HepG2 (cell line): ENCODE measurements around the gene LRFN2. TPM values are rescaled to one million over a fixed set of nuclear protein-coding genes. Genes with fewer than 3 reads are reported as not detected.

ENCODE experiments used
- ATAC-seq: fragments of 200-7000 bp; cut with Tn5 transposase; 3 replicates; pipeline ENCODE4 v1.9.1; 2020; ENCODE audit warnings: mild to moderate bottlenecking, moderate library complexity
- BruUV-seq: library from RNA; stranded (reverse); fragments of 400-500 nt; replicated peaks from 2 replicates; lab custom pipeline; 2021; lab: Mats Ljungman, UMichigan
- CTCF ChIA-PET: fragments of 300-600 bp; formaldehyde crosslinking; extraction: SDS; loops from one replicate; lab custom pipeline; 2021; ENCODE audit warnings: low total read pairs, inconsistent platforms, low intra/inter-chr PET ratio; lab: Yijun Ruan, JAX
- POLR2A ChIA-PET: fragments of 350-600 bp; sonication (Branson Sonifier 250); formaldehyde crosslinking; loops from one replicate; lab custom pipeline; 2020; ENCODE audit warnings: antibody characterized with exemption, inconsistent platforms; lab: Yijun Ruan, JAX
- DNase-seq: peaks from one replicate; pipeline ENCODE4 v3.0.0-alpha.2; 2015; ENCODE audit warnings: low spot score
- FAIRE-seq: peaks from 3 replicates; lab custom pipeline; 2011; peaks lifted over from hg19 to GRCh38; lab: Jason Lieb, UNC
- H2AFZ ChIP-seq: one replicate; pipeline ENCODE4 v1.6.1; 2011; ENCODE audit warnings: low read length, inconsistent platforms
- H3K27ac ChIP-seq: fragments of 300-600 bp; 3 replicates; pipeline ENCODE4 v1.8.0; 2011; ENCODE audit warnings: mixed run types, mild to moderate bottlenecking, mixed read lengths, low read length, inconsistent platforms; ENCODE audit not compliant: insufficient read depth; ENCODE audit errors: extremely low read length
- H3K27me3 ChIP-seq, 2 experiments: fragments of 200-600 bp in 1 of 2; 2 replicates in 1 of 2; 3 replicates in 1 of 2; pipeline versions ENCODE4 v1.6.0 to v1.8.0; 2011; ENCODE audit warnings: low read length in 2 of 2, mild to moderate bottlenecking in 2 of 2, moderate library complexity in 2 of 2, inconsistent platforms in 1 of 2; ENCODE audit not compliant: insufficient read depth in 2 of 2, control insufficient read depth in 1 of 2
- H3K36me3 ChIP-seq, 2 experiments: fragments of 200-600 bp in 1 of 2; replicated peaks in 1 of 2; 2 replicates in 1 of 2; 3 replicates in 1 of 2; pipeline versions ENCODE4 v1.5.1 to v1.8.0; 2011; ENCODE audit warnings: low read length in 2 of 2, inconsistent platforms in 1 of 2; ENCODE audit not compliant: insufficient read depth in 2 of 2, control insufficient read depth in 1 of 2
- H3K4me1 ChIP-seq: 2 replicates; pipeline ENCODE4 v1.5.1; 2012; ENCODE audit warnings: low read length, inconsistent platforms; ENCODE audit not compliant: insufficient read depth
- H3K4me2 ChIP-seq: 2 replicates; pipeline ENCODE4 v1.6.0; 2011; ENCODE audit warnings: low read depth, low read length, inconsistent platforms
- H3K4me3 ChIP-seq, 3 experiments: fragments of 200-600 bp in 1 of 3; sonication (generic), shearing (Covaris generic) in 1 of 3; replicated peaks in 1 of 3; 2 replicates each; pipeline ENCODE4 v1.5.1; 2011 to 2016; ENCODE audit warnings: low read length in 3 of 3, inconsistent platforms in 2 of 3, low read depth in 2 of 3, mild to moderate bottlenecking in 2 of 3, control low read depth in 1 of 3, mixed read lengths in 1 of 3; ENCODE audit not compliant: insufficient read depth in 1 of 3
- H3K79me2 ChIP-seq: one replicate; pipeline ENCODE4 v1.6.1; 2011; ENCODE audit warnings: low read length, inconsistent platforms; ENCODE audit not compliant: insufficient read depth
- H3K9ac ChIP-seq: 2 replicates; pipeline ENCODE4 v1.6.0; 2011; ENCODE audit warnings: mild to moderate bottlenecking, low read depth, low read length, inconsistent platforms; ENCODE audit not compliant: insufficient read depth
- H3K9me3 ChIP-seq: 2 replicates; pipeline ENCODE4 v1.5.1; 2012; ENCODE audit warnings: mild to moderate bottlenecking, low read length
- H4K20me1 ChIP-seq: 2 replicates; pipeline ENCODE4 v1.6.0; 2011; ENCODE audit warnings: inconsistent platforms, mild to moderate bottlenecking, low read length, moderate library complexity; ENCODE audit not compliant: insufficient read depth
- BHLHE40 ChIP-seq: IDR thresholded peaks from 2 replicates; pipeline ENCODE4 v1.6.1; 2011; ENCODE audit warnings: low read length, improper control_type of control experiment
- EZH2 ChIP-seq: conservative IDR thresholded peaks from 2 replicates; pipeline ENCODE4 v1.6.1; 2012; ENCODE audit warnings: mild to moderate bottlenecking, low read depth, low read length, moderate library complexity
- FOXM1 ChIP-seq: sonication (generic); formaldehyde crosslinking; IDR thresholded peaks from 2 replicates; pipeline ENCODE4 v1.5.0; 2020; ENCODE audit warnings: missing genetic modification reagents
- NFRKB ChIP-seq: fragments of 450-650 bp; IDR thresholded peaks from 2 replicates; pipeline ENCODE4 v1.6.1; 2017
- NFYC ChIP-seq: IDR thresholded peaks from 2 replicates; pipeline ENCODE4 v1.6.1; 2016; ENCODE audit warnings: missing genetic modification reagents, missing compliant biosample characterization
- NR2F6 ChIP-seq, 2 experiments: IDR thresholded peaks; 2 replicates each; pipeline ENCODE4 v1.6.1; 2016; ENCODE audit warnings: antibody characterized with exemption in 1 of 2, mild to moderate bottlenecking in 1 of 2
- PPARG ChIP-seq: conservative IDR thresholded peaks from 2 replicates; pipeline ENCODE4 v1.6.1; 2016; ENCODE audit warnings: missing biosample characterization, missing genetic modification reagents
- SP140L ChIP-seq: sonication (generic); formaldehyde crosslinking; IDR thresholded peaks from 2 replicates; pipeline ENCODE4 v1.4.0; 2020; ENCODE audit warnings: missing genetic modification reagents, borderline replicate concordance
- ZBTB21 ChIP-seq: sonication (generic); formaldehyde crosslinking; IDR thresholded peaks from 2 replicates; pipeline ENCODE4 v1.4.0; 2020; ENCODE audit warnings: missing genetic modification reagents
- ZFP36 ChIP-seq: fragments of 150-350 bp; IDR thresholded peaks from 2 replicates; pipeline ENCODE4 v1.6.1; 2018; ENCODE audit warnings: borderline replicate concordance, low read length, low read depth; ENCODE audit not compliant: partially characterized antibody
- ZNF138 ChIP-seq: sonication (generic); formaldehyde crosslinking; IDR thresholded peaks from 2 replicates; pipeline ENCODE4 v1.5.0; 2020; ENCODE audit warnings: mild to moderate bottlenecking, low read depth, missing genetic modification reagents
- ZNF383 ChIP-seq: sonication (generic); formaldehyde crosslinking; IDR thresholded peaks from 2 replicates; pipeline ENCODE4 v1.4.0; 2020; ENCODE audit warnings: missing genetic modification reagents, mild to moderate bottlenecking, borderline replicate concordance
- ZNF446 ChIP-seq: sonication (generic); formaldehyde crosslinking; IDR thresholded peaks from 2 replicates; pipeline ENCODE4 v1.5.0; 2020; ENCODE audit warnings: mild to moderate bottlenecking, missing genetic modification reagents
- ZNF724P ChIP-seq: sonication (generic); formaldehyde crosslinking; IDR thresholded peaks from 2 replicates; pipeline ENCODE4 v1.8.0; 2022; ENCODE audit warnings: missing genetic modification reagents, borderline replicate concordance
- ZSCAN30 ChIP-seq: sonication (generic); formaldehyde crosslinking; IDR thresholded peaks from 2 replicates; pipeline ENCODE4 v1.5.0; 2020; ENCODE audit warnings: mild to moderate bottlenecking, missing genetic modification reagents
- WGBS: methylation state at CpG from one replicate; pipeline ENCODE4 v1.1.6; 2017; ENCODE audit warnings: low lambda C conversion rate; 5-methylcytosine and 5-hydroxymethylcytosine counted together
- in situ Hi-C: cut with HindIII; loops from 2 replicates; pipeline ENCODE4 v1.10.0; 2017; ENCODE audit warnings: low pct_unique_long_range_greater_than_20kb; ENCODE audit not compliant: extremely low pct_ligation_motif_present
- intact Hi-C: fragments of 100-400 bp; cut with micrococcal nuclease; formaldehyde crosslinking; loops from one replicate; pipeline ENCODE4 v1.10.0; 2022; ENCODE audit not compliant: unreplicated experiment
- polyA plus RNA-seq, 8 experiments: library from polyadenylated mRNA; depleted of rRNA in 3 of 8; stranded (reverse) in 7 of 8; unstranded in 1 of 8; fragments of >200 nt; fragmentation: Illumina TruSeq in 4 of 8; extraction: Trizol in 4 of 8; gene quantifications; 2 replicates each; pipeline versions ENCODE4 v1.2.1 to v1.2.3, GENCODE V29; 2011 to 2016; ENCODE audit warnings: low read depth in 4 of 8, missing spikeins in 1 of 8, mixed read lengths in 1 of 8; ENCODE audit not compliant: insufficient read depth in 1 of 8
- total RNA-seq, 5 experiments: library from RNA; depleted of rRNA; stranded (reverse); fragments of >200 nt; fragmentation: Illumina TruSeq; extraction: Trizol; gene quantifications; 2 replicates each; pipeline ENCODE4 v1.2.3, GENCODE V29; 2016; ENCODE audit warnings: low read depth in 1 of 5
- TF ChIP-seq, protein P1 (sequence below): sonication (generic); formaldehyde crosslinking; IDR thresholded peaks from 2 replicates; pipeline ENCODE4 v1.4.0; 2020; ENCODE audit warnings: mild to moderate bottlenecking, missing genetic modification reagents
- TF ChIP-seq, protein P2 (sequence below): sonication (generic); formaldehyde crosslinking; IDR thresholded peaks from 2 replicates; pipeline ENCODE4 v1.9.0; 2021; ENCODE audit warnings: missing genetic modification reagents, borderline replicate concordance
- TF ChIP-seq, protein P3 (sequence below): sonication (generic); formaldehyde crosslinking; IDR thresholded peaks from 2 replicates; pipeline ENCODE4 v1.8.0; 2022; ENCODE audit warnings: mild to moderate bottlenecking, missing genetic modification reagents, moderate library complexity
- TF ChIP-seq, protein P4 (sequence below): sonication (generic); formaldehyde crosslinking; IDR thresholded peaks from 2 replicates; pipeline ENCODE4 v1.8.0; 2022; ENCODE audit warnings: mild to moderate bottlenecking, missing genetic modification reagents

The LRFN2 gene
- total and polyA plus RNA-seq, 2 of the 13 experiments (the other 11 are each of a cell fraction or from before 2014, with no cell fraction given) = not detected

DNA sequence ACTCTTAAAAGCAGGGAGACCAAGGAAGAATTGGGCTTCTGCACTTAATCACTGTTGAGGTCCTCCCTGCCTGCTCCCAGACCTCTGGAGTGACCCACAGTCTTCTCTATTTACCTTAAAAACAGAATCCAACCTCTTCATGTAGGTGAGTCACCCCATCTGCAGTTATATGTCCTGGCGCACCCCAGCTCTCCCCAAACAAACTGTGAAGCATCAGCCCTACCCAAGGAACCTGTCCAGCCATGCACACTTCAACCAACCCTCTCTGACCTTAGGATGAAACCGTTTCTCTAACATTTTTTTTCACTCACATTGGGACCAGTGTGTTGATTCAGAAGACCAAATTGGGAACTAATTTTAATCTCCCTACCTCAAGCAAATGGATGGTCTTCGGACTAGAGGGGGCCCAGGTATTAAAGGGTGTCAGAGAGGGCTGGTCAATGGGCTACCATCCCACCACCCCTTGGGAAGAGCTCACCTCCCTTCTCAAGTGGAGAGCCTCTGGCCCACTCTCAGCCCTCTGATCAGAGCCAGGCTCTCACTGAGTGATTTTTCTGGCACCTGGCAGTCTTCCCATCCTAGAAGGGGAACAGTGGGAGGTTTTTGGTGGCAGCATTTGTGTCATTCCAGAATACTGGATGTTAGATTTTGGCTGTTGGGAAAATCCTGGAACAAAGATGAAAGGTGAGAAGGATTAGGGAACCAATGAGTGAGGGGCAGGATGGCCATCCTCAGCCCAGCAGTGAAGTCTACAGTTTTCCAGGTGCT is 203.6 kb downstream of the LRFN2 start:
- no peak overlapping the region for H3K9ac ChIP-seq
- no peak for DNase-seq
- FAIRE-seq = no peak
- intact Hi-C loops = no loop called here
- H3K36me3 ChIP-seq = no peaks in the 10 kb centered on the region
- H3K9me3 ChIP-seq = no peaks in the 10 kb centered on the region
- ChIA-PET CTCF (no interaction called here), POLR2A (no interaction called here)
- H4K20me1 ChIP-seq = no peaks in the 10 kb centered on the region
- H3K79me2 ChIP-seq = no peaks in the 10 kb centered on the region
- H3K27ac ChIP-seq = no peak overlapping the region
- ATAC-seq = no peak
- WGBS = 3% methylated on average over 3 of the region's 3 CpGs
- H2AFZ ChIP-seq = no peak overlapping the region
- BruUV-seq = no TSS peak
- TF ChIP-seq NFRKB (no peak), FOXM1 (CRISPR knock-in tag) (no peak), ZNF138 (CRISPR knock-in tag) (no peak), BHLHE40 (no peak), NFYC (CRISPR knock-in tag) (no peak), ZNF383 (CRISPR knock-in tag) (no peak), EZH2 (no peak), ZBTB21 (CRISPR knock-in tag) (no peak), ZNF446 (CRISPR knock-in tag) (no peak), SP140L (CRISPR knock-in tag) (no peak), ZNF724P (CRISPR knock-in tag) (no peak), NR2F6 (IDR thresholded peaks at IDR 0.05) (no peak), NR2F6 (CRISPR knock-in tag; IDR thresholded peaks at IDR 0.05) (no peak), ZFP36 (no peak), ZSCAN30 (CRISPR knock-in tag) (no peak), PPARG (CRISPR knock-in tag) (no peak)
- TF ChIP-seq, protein P1, sequence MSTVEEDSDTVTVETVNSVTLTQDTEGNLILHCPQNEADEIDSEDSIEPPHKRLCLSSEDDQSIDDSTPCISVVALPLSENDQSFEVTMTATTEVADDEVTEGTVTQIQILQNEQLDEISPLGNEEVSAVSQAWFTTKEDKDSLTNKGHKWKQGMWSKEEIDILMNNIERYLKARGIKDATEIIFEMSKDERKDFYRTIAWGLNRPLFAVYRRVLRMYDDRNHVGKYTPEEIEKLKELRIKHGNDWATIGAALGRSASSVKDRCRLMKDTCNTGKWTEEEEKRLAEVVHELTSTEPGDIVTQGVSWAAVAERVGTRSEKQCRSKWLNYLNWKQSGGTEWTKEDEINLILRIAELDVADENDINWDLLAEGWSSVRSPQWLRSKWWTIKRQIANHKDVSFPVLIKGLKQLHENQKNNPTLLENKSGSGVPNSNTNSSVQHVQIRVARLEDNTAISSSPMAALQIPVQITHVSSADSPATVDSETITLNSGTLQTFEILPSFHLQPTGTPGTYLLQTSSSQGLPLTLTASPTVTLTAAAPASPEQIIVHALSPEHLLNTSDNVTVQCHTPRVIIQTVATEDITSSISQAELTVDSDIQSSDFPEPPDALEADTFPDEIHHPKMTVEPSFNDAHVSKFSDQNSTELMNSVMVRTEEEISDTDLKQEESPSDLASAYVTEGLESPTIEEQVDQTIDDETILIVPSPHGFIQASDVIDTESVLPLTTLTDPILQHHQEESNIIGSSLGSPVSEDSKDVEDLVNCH (CRISPR knock-in tag) = no peak
- TF ChIP-seq, protein P2, sequence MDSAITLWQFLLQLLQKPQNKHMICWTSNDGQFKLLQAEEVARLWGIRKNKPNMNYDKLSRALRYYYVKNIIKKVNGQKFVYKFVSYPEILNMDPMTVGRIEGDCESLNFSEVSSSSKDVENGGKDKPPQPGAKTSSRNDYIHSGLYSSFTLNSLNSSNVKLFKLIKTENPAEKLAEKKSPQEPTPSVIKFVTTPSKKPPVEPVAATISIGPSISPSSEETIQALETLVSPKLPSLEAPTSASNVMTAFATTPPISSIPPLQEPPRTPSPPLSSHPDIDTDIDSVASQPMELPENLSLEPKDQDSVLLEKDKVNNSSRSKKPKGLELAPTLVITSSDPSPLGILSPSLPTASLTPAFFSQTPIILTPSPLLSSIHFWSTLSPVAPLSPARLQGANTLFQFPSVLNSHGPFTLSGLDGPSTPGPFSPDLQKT (CRISPR knock-in tag) = no peak
- TF ChIP-seq, protein P3, sequence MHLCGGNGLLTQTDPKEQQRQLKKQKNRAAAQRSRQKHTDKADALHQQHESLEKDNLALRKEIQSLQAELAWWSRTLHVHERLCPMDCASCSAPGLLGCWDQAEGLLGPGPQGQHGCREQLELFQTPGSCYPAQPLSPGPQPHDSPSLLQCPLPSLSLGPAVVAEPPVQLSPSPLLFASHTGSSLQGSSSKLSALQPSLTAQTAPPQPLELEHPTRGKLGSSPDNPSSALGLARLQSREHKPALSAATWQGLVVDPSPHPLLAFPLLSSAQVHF (CRISPR knock-in tag) = no peak
- TF ChIP-seq, protein P4, sequence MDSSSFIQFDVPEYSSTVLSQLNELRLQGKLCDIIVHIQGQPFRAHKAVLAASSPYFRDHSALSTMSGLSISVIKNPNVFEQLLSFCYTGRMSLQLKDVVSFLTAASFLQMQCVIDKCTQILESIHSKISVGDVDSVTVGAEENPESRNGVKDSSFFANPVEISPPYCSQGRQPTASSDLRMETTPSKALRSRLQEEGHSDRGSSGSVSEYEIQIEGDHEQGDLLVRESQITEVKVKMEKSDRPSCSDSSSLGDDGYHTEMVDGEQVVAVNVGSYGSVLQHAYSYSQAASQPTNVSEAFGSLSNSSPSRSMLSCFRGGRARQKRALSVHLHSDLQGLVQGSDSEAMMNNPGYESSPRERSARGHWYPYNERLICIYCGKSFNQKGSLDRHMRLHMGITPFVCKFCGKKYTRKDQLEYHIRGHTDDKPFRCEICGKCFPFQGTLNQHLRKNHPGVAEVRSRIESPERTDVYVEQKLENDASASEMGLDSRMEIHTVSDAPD (CRISPR knock-in tag) = no peak
- TF ChIP-seq, all 625 proteins: peak for 0
- H3K4me3 ChIP-seq = no peak overlapping the region
- no peak overlapping the region for H3K4me2 ChIP-seq
- in situ Hi-C loops = no loop called here
- no peaks in the 10 kb centered on the region for H3K4me1 ChIP-seq
- H3K27me3 ChIP-seq = no peaks in the 10 kb centered on the region
